ENCODE data around the gene MAP7D1.
"Not testable (repeated sequence)": the region's sequence is repeated elsewhere in the genome, so short reads cannot be mapped to it uniquely, and the experiment has no call there.

MAP7D1 gene

DNA sequence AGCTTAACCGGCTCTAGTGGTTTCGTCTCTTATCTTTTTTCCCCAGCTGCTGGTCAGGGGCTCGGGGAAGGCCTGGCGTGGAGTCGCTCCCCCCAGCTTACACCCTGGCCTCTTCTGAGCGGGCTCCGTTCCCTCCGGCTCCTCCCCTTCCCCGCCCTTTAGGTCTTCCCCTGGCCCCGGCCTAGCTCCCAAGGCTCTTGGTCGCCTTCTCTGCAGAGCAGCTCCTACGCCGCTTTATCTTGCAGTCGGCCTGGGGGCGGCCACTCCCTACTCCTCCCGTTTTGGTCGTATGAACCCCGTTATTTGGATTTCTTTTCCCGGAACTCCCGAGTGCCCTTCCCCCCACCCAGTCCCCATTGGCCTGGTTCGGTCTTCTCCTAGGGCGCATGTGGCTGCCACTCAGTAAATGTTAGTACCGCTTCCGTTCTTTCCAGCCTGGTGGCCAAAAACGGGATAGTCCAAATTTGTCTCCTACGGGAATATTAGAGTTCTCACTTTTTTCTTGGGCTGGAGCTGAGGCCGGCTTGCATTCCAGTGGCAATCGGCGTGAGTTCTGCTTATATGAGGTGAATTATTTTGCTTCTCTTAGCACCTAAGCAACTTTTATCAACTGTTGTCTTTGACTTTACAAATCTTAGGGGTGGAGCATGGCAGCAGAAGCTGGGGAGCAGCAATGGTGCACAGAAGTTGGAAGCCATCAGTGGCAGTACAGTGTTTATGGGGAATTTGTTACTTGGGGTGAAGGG is 68.8 kb downstream of the MAP7D1 start:
- H3K4me3 ChIP-seq (ENCODE audit: low read depth, low read length), result peak overlapping the region; percentile 87
- DNase-seq (ENCODE audit: low read depth), result peak; percentile 78
- TF ChIP-seq, protein P1, sequence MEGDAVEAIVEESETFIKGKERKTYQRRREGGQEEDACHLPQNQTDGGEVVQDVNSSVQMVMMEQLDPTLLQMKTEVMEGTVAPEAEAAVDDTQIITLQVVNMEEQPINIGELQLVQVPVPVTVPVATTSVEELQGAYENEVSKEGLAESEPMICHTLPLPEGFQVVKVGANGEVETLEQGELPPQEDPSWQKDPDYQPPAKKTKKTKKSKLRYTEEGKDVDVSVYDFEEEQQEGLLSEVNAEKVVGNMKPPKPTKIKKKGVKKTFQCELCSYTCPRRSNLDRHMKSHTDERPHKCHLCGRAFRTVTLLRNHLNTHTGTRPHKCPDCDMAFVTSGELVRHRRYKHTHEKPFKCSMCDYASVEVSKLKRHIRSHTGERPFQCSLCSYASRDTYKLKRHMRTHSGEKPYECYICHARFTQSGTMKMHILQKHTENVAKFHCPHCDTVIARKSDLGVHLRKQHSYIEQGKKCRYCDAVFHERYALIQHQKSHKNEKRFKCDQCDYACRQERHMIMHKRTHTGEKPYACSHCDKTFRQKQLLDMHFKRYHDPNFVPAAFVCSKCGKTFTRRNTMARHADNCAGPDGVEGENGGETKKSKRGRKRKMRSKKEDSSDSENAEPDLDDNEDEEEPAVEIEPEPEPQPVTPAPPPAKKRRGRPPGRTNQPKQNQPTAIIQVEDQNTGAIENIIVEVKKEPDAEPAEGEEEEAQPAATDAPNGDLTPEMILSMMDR (IDR thresholded peaks at IDR 0.05; ENCODE audit: control insufficient read depth, extremely low read depth, insufficient read depth), result peak; percentile 31

DNA sequence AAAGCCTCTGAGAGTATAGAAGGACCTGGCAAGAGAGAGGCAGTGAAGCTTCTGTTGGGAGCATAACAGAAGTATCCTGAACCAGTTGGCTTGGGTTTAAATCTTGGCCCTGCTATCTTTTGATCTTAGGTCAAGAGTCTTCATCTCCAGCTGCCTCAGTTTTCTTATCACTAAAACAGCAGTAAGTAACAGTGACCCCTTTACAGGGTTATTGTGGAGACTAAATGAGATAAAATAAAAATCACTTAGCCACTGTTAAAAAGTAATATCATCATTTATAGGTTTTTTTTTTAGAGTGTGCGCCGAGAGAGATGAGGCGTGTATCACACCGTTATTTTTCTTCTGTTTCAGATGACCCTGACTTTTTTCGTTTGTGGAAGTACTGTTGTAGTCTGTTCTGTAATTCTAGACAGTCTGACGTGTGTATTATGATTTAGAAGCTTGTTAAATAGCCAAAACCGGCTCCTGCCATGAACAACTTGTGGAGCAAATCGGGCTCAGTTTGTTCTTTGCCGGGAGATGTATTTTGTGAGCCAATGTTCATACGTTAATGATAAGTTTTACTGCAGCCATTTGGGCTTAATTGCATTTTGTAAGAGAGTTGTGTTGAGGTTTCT is 69.4 kb downstream of the MAP7D1 start:
- TF ChIP-seq, protein P1 (IDR thresholded peaks at IDR 0.05; ENCODE audit: control insufficient read depth, extremely low read depth, insufficient read depth), result no peak
- DNase-seq (ENCODE audit: low read depth), result no peak
- peak overlapping the region; percentile 87 for H3K4me3 ChIP-seq (ENCODE audit: low read depth, low read length)

DNA sequence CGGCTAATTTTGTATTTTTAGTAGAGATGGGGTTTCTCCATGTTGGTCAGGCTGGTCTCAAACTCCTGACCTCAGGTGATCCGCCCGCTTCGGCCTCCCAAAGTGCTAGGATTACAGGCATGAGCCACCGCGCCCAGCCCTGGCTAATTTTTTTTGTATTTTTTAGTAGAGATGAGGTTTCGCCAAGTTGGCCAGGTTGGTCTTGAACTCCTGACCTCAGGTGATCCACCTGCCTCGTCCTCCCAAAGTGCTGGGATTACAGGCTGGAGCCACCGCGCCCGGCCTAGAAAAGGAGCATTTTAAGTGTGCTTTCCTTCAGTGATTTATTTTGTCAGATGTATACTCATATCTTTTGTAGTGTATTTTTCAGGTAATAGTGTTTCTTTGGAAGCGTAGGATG is 74.3 kb downstream of the MAP7D1 start:
- DNase-seq (ENCODE audit: low read depth); H3K4me3 ChIP-seq (ENCODE audit: low read depth, low read length): not testable (repeated sequence)

Measured in LNCaP clone FGC (cell line).